Gastrocnemius medialis (tissue), 4 donors: ENCODE data around the gene SMIM38. TPM values are rescaled to one million over a fixed set of nuclear protein-coding genes. Genes with fewer than 3 reads are reported as not detected.

Experiments
- ATAC-seq, 2 donors: fragments of 150-250 bp; one replicate each; pipeline ENCODE4 v1.9.1; 2016
- DNase-seq, 2 donors: peaks; one replicate each; pipeline ENCODE4 v3.0.0-alpha.2; 2019
- H3K27ac ChIP-seq, 4 donors: fragments of 200-600 bp; sonication (generic); 1 replicate in 1 of 4; 2 replicates in 3 of 4; pipeline ENCODE4 v1.5.1; 2016 to 2018; ENCODE audit warnings: mild to moderate bottlenecking in 2 of 4, moderate library complexity in 1 of 4
- H3K27me3 ChIP-seq, 3 donors: fragments of 200-600 bp; sonication (generic) in 2 of 3; 1 replicate in 1 of 3; 2 replicates in 2 of 3; pipeline versions ENCODE4 v1.5.1 to v1.6.0; 2016 to 2019; ENCODE audit warnings: mild to moderate bottlenecking in 1 of 3, moderate library complexity in 1 of 3
- H3K36me3 ChIP-seq, 2 donors: fragments of 200-600 bp; sonication (generic) in 1 of 2; one replicate each; pipeline ENCODE4 v1.5.1; 2017 to 2018
- H3K4me1 ChIP-seq, 2 donors: fragments of 200-600 bp; sonication (generic) in 1 of 2; one replicate each; pipeline ENCODE4 v1.5.1; 2016 to 2017; ENCODE audit warnings: mild to moderate bottlenecking in 2 of 2
- H3K4me3 ChIP-seq, 4 donors: fragments of 200-600 bp; sonication (generic) in 3 of 4; 1 replicate in 1 of 4; 2 replicates in 3 of 4; pipeline ENCODE4 v1.5.1; 2016 to 2019; ENCODE audit warnings: mild to moderate bottlenecking in 2 of 4
- H3K9me3 ChIP-seq, 3 donors: fragments of 200-600 bp; sonication (generic) in 2 of 3; 1 replicate in 1 of 3; 2 replicates in 2 of 3; pipeline ENCODE4 v1.5.1; 2016 to 2019
- POLR2A ChIP-seq, 2 donors: fragments of 450-650 bp; IDR thresholded peaks; one replicate each; pipeline ENCODE4 v1.6.1; 2017; ENCODE audit warnings: antibody characterized with exemption in 2 of 2, mild to moderate bottlenecking in 2 of 2, moderate library complexity in 2 of 2
- in situ Hi-C, 4 donors: fragments of 200-750 bp; cut with MboI; loops; one replicate each; pipeline versions ENCODE4 v1.15.0 to v1.8.0; 2017; ENCODE audit warnings: low sequenced_read_pairs in 4 of 4
- intact Hi-C: fragments of 100-400 bp; cut with DNase I; formaldehyde crosslinking; loops from one replicate; pipeline ENCODE4 v1.15.1; 2023; ENCODE audit warnings: low total_unique reads
- total RNA-seq, 4 donors: library from RNA; depleted of rRNA; stranded (reverse); fragments of >200 nt; gene quantifications; one replicate each; pipeline versions ENCODE4 v1.1.0 to v1.2.3, GENCODE V29; 2016
- TF ChIP-seq, protein P1 (sequence below), 5 experiments: fragments of 450-650 bp in 3 of 5; fragments of 200-600 bp in 2 of 5; sonication (generic) in 2 of 5; IDR thresholded peaks in 4 of 5; conservative IDR thresholded peaks in 1 of 5; 1 replicate in 4 of 5; 2 replicates in 1 of 5; pipeline ENCODE4 v1.5.1; 2016 to 2019; ENCODE audit warnings: antibody characterized with exemption in 5 of 5, mild to moderate bottlenecking in 3 of 5, moderate library complexity in 3 of 5

The SMIM38 gene
- total RNA-seq, 4 donors from 2014 or later, result 0.12 to 0.66 (median 0.40) TPM; not detected in 1

DNA sequence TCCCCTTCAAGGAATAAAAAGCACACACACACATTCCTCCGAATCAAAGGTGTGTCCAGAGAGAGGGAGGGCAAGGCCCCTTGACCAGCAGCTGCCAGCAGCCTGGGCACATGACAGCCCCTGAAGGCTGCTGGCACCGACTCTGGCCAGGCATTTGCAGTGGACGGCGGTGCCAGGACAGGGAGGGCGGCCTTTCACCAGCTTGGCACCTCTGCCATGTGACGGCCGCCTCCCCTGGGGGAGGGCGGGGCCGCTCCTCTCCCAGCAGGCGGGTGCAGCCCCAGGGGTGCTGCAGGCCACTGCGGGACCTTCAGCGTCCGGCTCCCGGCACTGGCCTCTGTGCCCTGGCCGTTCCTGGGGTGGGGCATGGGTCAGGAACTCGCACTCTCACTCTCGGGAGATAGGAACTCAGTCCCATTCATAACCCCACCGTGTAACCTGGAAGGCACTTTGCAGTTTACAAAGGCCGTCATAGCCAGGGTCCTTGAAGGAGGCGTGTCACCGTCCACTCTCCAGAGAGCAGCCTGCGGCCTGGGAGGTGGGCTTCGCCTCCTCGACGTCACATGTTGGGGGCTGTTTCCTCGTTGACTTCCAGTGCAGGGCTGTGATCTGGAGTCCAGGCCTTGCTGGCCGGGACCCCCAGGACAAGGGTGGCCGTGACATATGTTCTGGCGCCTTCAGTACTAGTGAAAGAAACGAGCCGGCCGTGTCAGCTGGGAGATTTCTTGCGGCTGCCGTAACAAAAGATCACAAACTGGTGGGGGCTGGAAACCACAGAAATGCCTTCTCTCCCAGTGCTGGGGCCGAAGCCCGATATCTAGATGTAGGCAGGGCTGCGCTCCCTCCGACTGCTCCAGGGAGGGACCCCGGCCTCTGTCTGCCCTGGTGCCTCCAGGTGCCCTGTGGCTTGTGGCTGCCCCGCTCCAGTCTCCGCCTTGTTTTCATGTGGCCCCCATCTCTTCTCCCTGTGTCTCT, 39.9 kb upstream of the SMIM38 start:
- no peaks in the 10 kb centered on the region for H3K9me3 ChIP-seq
- H3K27ac ChIP-seq, result no peak overlapping the region
- H3K4me3 ChIP-seq, result peak overlapping the region in 3 of 4 donors; percentile 10 to 40 (median 15)
- peaks cover 0 to 14% of the 10 kb centered on the region in 2 donors for H3K4me1 ChIP-seq
- in situ Hi-C loops, result loop anchor here (10.0 to 25.0 kb wide), 4 partner anchors 496 to 546 kb away; partner anchors contain the start of gene CCND1 (in 1 of the 4)
- TF ChIP-seq, protein P1, sequence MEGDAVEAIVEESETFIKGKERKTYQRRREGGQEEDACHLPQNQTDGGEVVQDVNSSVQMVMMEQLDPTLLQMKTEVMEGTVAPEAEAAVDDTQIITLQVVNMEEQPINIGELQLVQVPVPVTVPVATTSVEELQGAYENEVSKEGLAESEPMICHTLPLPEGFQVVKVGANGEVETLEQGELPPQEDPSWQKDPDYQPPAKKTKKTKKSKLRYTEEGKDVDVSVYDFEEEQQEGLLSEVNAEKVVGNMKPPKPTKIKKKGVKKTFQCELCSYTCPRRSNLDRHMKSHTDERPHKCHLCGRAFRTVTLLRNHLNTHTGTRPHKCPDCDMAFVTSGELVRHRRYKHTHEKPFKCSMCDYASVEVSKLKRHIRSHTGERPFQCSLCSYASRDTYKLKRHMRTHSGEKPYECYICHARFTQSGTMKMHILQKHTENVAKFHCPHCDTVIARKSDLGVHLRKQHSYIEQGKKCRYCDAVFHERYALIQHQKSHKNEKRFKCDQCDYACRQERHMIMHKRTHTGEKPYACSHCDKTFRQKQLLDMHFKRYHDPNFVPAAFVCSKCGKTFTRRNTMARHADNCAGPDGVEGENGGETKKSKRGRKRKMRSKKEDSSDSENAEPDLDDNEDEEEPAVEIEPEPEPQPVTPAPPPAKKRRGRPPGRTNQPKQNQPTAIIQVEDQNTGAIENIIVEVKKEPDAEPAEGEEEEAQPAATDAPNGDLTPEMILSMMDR (IDR thresholded peaks at IDR 0.05 in 4 of 5, conservative IDR thresholded peaks at IDR 0.05 in 1 of 5), result no peak
- TF ChIP-seq POLR2A (IDR thresholded peaks at IDR 0.05), result no peak
- intact Hi-C loops, result no loop called here
- DNase-seq (peak in 1 of 2 donors; percentile 56), ATAC-seq (peak in 1 of 2 donors; percentile 69)
- H3K36me3 ChIP-seq, result no peaks in the 10 kb centered on the region
- no peaks in the 10 kb centered on the region for H3K27me3 ChIP-seq

DNA sequence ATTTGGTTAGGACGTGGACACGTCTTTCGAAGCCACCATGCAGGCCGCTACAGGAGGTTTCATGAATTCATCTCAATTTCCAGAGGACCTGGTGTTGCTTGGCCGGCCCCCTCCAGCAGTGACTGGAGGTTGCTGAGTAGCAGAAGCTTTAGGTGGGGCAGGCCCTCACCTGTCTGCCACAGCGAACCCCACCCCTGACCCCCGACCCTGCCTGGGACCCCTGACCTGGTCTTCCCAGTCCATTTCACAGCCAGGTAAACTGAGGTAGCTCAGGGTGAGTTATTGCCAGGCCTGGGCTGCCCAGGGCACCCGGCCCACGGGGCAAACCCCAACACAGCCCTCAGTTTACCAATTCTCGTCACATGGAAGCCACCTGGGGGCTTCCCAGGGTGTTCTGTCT, 39.1 kb upstream of the SMIM38 start:
- Histone ChIP-seq H3K36me3 (no peaks in the 10 kb centered on the region), H3K27ac (no peak overlapping the region), H3K4me3 (no peak overlapping the region), H3K9me3 (no peaks in the 10 kb centered on the region), H3K4me1 (peaks cover 0 to 14% of the 10 kb centered on the region in 2 donors), H3K27me3 (no peaks in the 10 kb centered on the region)
- intact Hi-C loops (no loop called here), in situ Hi-C loops (loop anchor here (10.0 to 25.0 kb wide), 4 partner anchors 496 to 546 kb away; partner anchors contain the start of gene CCND1 (in 1 of the 4))
- DNase-seq, result no peak
- TF ChIP-seq POLR2A (IDR thresholded peaks at IDR 0.05), result no peak
- TF ChIP-seq, protein P1 (IDR thresholded peaks at IDR 0.05 in 4 of 5, conservative IDR thresholded peaks at IDR 0.05 in 1 of 5), result no peak
- ATAC-seq, result no peak

DNA sequence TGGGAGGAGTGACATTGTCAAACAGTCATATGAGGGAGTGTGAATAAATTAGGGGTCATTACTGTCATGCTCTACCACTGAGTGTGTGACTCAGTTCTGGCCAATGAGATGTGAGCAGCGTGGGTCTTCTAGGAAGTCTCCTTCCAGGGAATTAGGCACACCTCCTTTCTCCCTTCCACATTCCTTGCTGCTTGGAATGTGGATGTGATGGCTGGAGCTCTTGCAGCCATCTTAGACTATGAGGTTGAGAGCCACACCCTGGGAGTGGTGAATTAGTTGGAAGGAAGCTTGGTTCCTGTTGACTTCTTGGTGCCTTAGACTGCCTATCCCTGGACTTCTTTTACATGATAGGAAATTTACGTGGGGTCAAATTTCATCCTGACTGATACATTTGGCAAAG, 36.5 kb upstream of the SMIM38 start:
- no peaks in the 10 kb centered on the region for H3K9me3 ChIP-seq
- no peak for ATAC-seq
- no peaks in the 10 kb centered on the region for H3K36me3 ChIP-seq
- TF ChIP-seq, protein P1 (IDR thresholded peaks at IDR 0.05 in 4 of 5, conservative IDR thresholded peaks at IDR 0.05 in 1 of 5), result no peak
- TF ChIP-seq POLR2A (IDR thresholded peaks at IDR 0.05), result no peak
- in situ Hi-C loops, result loop anchor here (10.0 to 25.0 kb wide), 4 partner anchors 493 to 543 kb away; partner anchors contain the start of gene CCND1 (in 1 of the 4)
- intact Hi-C loops, result no loop called here
- peaks cover 0 to 21% of the 10 kb centered on the region in 2 donors for H3K4me1 ChIP-seq
- H3K27me3 ChIP-seq, result no peaks in the 10 kb centered on the region
- no peak overlapping the region for H3K4me3 ChIP-seq
- no peak overlapping the region for H3K27ac ChIP-seq
- DNase-seq, result no peak

DNA sequence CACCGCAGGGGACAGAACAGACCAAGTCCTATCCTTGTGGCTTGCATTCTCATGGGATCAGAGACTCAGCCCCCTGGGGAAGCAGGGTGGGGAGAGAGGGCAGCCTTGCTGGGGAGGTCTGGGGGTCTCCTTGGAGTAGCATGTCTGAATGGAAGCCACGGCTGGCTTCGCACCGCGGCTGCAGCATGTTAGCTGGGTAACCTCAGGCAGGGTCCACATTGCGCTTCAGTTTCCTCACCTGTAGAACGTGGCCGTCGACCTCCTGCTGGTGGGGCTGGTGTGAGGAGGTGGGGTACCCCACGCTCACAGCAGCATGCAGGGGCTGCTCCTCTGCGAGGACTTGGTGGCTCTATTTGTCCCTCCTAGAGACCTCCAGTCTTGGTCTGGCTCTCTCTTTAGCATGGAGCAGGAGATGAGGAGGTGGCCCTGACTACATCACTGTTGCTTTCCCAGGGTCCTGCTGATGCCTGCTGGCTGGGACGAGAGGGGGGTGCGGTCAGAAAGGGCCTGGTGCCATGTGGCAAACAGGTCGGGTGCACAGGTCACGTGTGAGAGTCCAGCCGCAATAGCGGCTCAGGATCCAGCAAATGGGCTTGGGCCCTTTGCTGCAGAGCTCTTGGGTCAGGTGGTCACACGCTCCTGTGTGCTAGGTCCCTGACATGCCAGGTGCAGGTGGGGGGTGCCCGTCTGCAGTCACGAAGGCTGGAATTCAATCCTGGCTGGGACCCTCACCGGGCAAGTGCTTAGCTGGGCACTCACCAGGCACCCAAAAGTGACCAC, 35.4 kb upstream of the SMIM38 start:
- ATAC-seq, result no peak
- in situ Hi-C loops, result loop anchor here in 3 of 4 donors (25.0 kb wide), 3 partner anchors 492 to 542 kb away; partner anchors contain the start of gene CCND1 (in 1 of the 3)
- TF ChIP-seq POLR2A (IDR thresholded peaks at IDR 0.05), result no peak
- TF ChIP-seq, protein P1 (IDR thresholded peaks at IDR 0.05 in 4 of 5, conservative IDR thresholded peaks at IDR 0.05 in 1 of 5), result no peak

More for the DNA sequence above, 35.4 kb upstream of the SMIM38 start:
- no peak for DNase-seq
- H3K9me3 ChIP-seq, result no peaks in the 10 kb centered on the region
- H3K27me3 ChIP-seq, result no peaks in the 10 kb centered on the region
- peaks cover 0 to 18% of the 10 kb centered on the region in 2 donors for H3K4me1 ChIP-seq
- H3K36me3 ChIP-seq, result no peaks in the 10 kb centered on the region
- H3K27ac ChIP-seq, result no peak overlapping the region
- intact Hi-C loops, result no loop called here
- no peak overlapping the region for H3K4me3 ChIP-seq
